Activated T-cell treated with anti-CD3 and anti-CD28 coated beads, Interleukin-2, amount 50 U/mL, for 72 hours (primary cell): ENCODE results near the gene CDKAL1. TPM values are rescaled to one million over a fixed set of nuclear protein-coding genes. Genes with fewer than 3 reads are reported as not detected.

ENCODE experiments used
- total RNA-seq, 2 donors: library from RNA; stranded (reverse); gene quantifications; one replicate each; pipeline ENCODE4 v1.2.3, GENCODE V29; 2022

CDKAL1 gene
- total RNA-seq, 2 donors from 2014 or later = 25.9 to 29.8 TPM

Other genes with a start within 250 kb of the CDKAL1 start
- 10 to 100 TPM; 17.5 to 18.0 TPM for gene E2F3, start 132.6 kb upstream of the CDKAL1 start, total RNA-seq